ENCODE measurements around the gene SMIM35.
"Not testable (repeated sequence)": the region's sequence is repeated elsewhere in the genome, so short reads cannot be mapped to it uniquely, and the experiment has no call there.

The SMIM35 gene

DNA sequence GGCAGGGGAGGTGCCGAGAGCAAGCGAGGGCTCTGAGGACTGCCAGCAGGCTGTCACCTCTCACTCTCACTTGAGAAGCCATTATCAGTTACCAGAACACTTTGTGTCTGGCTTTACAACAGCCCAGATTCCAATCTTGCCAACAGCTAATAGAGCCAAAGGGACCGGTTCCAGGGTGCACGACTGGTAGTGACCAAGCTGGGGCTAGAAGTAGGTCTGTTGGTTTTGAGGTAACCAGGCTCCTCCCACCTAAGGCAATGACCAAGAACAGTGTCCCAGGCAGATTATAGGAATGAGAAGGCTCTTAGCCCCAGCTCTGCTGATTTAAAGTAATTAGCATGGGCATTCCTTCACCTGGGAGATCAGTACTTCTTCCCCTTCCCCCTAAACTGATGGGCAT, 107.8 kb downstream of the SMIM35 start:
- H3K36me3 ChIP-seq (ENCODE audit: insufficient read depth, low read length), result no peaks in the 10 kb centered on the region; the same call in 1 of the 2 replicates
- H3F3A ChIP-seq (ENCODE audit: insufficient read depth, low read length), result no peaks in the 10 kb centered on the region
- no peak overlapping the region for H3K27ac ChIP-seq (ENCODE audit: low read depth, low read length, poor library complexity, severe bottlenecking)
- no peaks in the 10 kb centered on the region for H4K20me1 ChIP-seq (ENCODE audit: insufficient read depth, low read length)
- TF ChIP-seq, protein P1, sequence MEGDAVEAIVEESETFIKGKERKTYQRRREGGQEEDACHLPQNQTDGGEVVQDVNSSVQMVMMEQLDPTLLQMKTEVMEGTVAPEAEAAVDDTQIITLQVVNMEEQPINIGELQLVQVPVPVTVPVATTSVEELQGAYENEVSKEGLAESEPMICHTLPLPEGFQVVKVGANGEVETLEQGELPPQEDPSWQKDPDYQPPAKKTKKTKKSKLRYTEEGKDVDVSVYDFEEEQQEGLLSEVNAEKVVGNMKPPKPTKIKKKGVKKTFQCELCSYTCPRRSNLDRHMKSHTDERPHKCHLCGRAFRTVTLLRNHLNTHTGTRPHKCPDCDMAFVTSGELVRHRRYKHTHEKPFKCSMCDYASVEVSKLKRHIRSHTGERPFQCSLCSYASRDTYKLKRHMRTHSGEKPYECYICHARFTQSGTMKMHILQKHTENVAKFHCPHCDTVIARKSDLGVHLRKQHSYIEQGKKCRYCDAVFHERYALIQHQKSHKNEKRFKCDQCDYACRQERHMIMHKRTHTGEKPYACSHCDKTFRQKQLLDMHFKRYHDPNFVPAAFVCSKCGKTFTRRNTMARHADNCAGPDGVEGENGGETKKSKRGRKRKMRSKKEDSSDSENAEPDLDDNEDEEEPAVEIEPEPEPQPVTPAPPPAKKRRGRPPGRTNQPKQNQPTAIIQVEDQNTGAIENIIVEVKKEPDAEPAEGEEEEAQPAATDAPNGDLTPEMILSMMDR (IDR thresholded peaks at IDR 0.05; ENCODE audit: low read length), result no peak
- no peak for TF ChIP-seq EZH2 (IDR thresholded peaks at IDR 0.05; ENCODE audit: borderline replicate concordance, low read length)
- H3K79me2 ChIP-seq (ENCODE audit: insufficient read depth, low read length), result no peaks in the 10 kb centered on the region
- no peak overlapping the region for H3K9ac ChIP-seq (ENCODE audit: low read length)
- no peak overlapping the region for H3K4me3 ChIP-seq (ENCODE audit: low read depth, low read length, poor library complexity, severe bottlenecking)
- no peaks in the 10 kb centered on the region for H3K27me3 ChIP-seq (ENCODE audit: insufficient read depth, low read length)
- H3K9me3 ChIP-seq (ENCODE audit: low read length), result no peaks in the 10 kb centered on the region
- no peak overlapping the region for H2AFZ ChIP-seq (ENCODE audit: low read length)
- no peak overlapping the region for H3K4me2 ChIP-seq (ENCODE audit: low read length)
- H3K4me1 ChIP-seq (ENCODE audit: insufficient read depth, low read length, severe bottlenecking), result no peaks in the 10 kb centered on the region
- no peaks in the 10 kb centered on the region for H3K9me2 ChIP-seq (ENCODE audit: low read depth, low read length)

DNA sequence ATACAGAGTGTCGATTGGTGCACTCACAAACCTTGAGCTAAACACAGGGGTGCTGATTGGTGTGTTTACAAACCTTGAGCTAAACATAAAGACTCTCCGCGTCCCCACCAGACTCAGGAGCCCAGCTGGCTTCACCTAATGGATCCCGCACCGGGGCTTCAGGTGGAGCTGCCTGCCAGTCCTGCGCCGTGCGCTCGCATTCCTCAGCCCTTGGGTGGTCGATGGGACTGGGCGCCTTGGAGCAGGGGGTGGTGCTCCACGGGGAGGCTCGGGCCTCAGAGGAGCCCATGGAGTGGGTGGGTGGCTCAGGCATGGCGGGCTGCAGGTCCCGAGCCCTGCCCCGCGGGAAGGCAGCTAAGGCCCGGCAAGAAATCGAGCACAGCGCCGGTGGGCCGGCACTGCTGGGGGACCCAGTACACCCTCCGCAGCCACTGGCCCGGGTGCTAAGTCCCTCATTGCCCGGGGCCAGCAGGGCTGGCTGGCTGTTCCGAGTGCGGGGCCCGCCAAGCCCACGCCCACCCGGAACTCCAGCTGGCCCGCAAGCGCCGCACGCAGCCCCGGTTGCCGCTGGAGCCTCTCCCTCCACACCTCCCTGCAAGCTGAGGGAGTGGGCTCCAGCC, 108.4 kb downstream of the SMIM35 start:
- H3K79me2 ChIP-seq (ENCODE audit: insufficient read depth, low read length); H3K9ac ChIP-seq (ENCODE audit: low read length); H3K4me2 ChIP-seq (ENCODE audit: low read length); H3K9me3 ChIP-seq (ENCODE audit: low read length); H3K4me3 ChIP-seq (ENCODE audit: low read depth, low read length, poor library complexity, severe bottlenecking); H3K27ac ChIP-seq (ENCODE audit: low read depth, low read length, poor library complexity, severe bottlenecking); H3K9me2 ChIP-seq (ENCODE audit: low read depth, low read length); H3F3A ChIP-seq (ENCODE audit: insufficient read depth, low read length); H3K4me1 ChIP-seq (ENCODE audit: insufficient read depth, low read length, severe bottlenecking); H3K36me3 ChIP-seq (ENCODE audit: insufficient read depth, low read length); H3K27me3 ChIP-seq (ENCODE audit: insufficient read depth, low read length); H2AFZ ChIP-seq (ENCODE audit: low read length); H4K20me1 ChIP-seq (ENCODE audit: insufficient read depth, low read length): not testable (repeated sequence)

DNA sequence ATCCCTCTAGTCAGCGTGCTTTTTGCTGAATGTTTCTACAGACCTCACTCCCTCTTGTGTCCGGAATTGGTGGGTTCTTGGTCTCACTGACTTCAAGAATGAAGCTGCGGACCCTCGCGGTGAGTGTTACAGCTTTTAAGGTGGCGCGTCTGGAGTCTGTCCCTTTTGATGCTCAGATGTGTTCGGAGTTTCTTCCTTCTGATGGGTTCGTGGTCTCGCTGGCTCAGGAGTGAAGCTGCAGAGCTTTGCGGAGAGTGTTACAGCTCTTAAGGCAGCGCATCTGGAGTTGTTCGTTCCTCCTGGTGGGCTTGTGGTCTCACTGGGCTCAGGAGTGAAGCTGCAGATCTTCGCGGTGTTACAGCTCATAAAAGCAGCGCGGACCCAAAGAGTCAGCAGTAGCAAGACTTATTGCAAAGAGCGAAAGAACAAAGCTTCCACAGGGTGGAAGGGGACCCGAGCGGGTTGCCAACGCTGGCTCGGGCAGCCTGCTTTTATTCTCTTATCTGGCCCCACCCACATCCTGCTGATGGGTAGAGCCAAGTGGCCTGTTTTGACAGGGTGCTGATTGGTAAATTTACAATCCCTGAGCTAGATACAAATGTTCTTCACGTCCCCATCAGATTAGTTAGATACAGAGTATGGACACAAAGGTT, 109.0 kb downstream of the SMIM35 start:
- H3F3A ChIP-seq (ENCODE audit: insufficient read depth, low read length); H3K4me2 ChIP-seq (ENCODE audit: low read length); H3K36me3 ChIP-seq (ENCODE audit: insufficient read depth, low read length); H3K9me2 ChIP-seq (ENCODE audit: low read depth, low read length); H3K4me1 ChIP-seq (ENCODE audit: insufficient read depth, low read length, severe bottlenecking); H3K4me3 ChIP-seq (ENCODE audit: low read depth, low read length, poor library complexity, severe bottlenecking); H3K9ac ChIP-seq (ENCODE audit: low read length); H3K79me2 ChIP-seq (ENCODE audit: insufficient read depth, low read length); H3K27ac ChIP-seq (ENCODE audit: low read depth, low read length, poor library complexity, severe bottlenecking); H2AFZ ChIP-seq (ENCODE audit: low read length); H3K27me3 ChIP-seq (ENCODE audit: insufficient read depth, low read length); H4K20me1 ChIP-seq (ENCODE audit: insufficient read depth, low read length); H3K9me3 ChIP-seq (ENCODE audit: low read length): not testable (repeated sequence)

DNA sequence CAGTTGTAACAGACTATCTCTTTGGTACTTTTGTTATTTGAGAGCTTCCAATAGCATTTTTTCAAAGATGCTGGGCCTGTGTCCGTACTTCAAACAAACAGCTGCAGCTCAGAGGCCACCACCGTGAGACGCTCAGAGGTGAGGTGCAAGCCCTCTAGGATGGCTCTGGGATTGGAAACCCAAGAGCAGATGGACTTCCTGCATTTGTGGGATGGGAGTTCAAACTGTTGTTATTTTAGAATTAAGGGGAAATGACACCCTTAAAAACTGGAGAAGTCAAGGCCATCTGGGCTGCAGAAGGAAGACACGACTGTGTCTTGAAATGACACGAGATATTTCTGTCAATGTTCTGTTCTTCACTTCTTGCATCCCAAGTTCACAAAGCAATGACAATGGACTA, 109.7 kb downstream of the SMIM35 start:
- no peak overlapping the region for H3K4me2 ChIP-seq (ENCODE audit: low read length)
- no peaks in the 10 kb centered on the region for H3K9me3 ChIP-seq (ENCODE audit: low read length)
- no peak overlapping the region for H3K9ac ChIP-seq (ENCODE audit: low read length)
- H3K4me1 ChIP-seq (ENCODE audit: insufficient read depth, low read length, severe bottlenecking), result no peaks in the 10 kb centered on the region
- TF ChIP-seq EZH2 (IDR thresholded peaks at IDR 0.05; ENCODE audit: borderline replicate concordance, low read length), result no peak
- TF ChIP-seq, protein P1 (IDR thresholded peaks at IDR 0.05; ENCODE audit: low read length), result no peak
- no peak overlapping the region for H2AFZ ChIP-seq (ENCODE audit: low read length)
- H3K27ac ChIP-seq (ENCODE audit: low read depth, low read length, poor library complexity, severe bottlenecking), result no peak overlapping the region
- no peak overlapping the region for H3K4me3 ChIP-seq (ENCODE audit: low read depth, low read length, poor library complexity, severe bottlenecking)
- no peaks in the 10 kb centered on the region for H3K79me2 ChIP-seq (ENCODE audit: insufficient read depth, low read length)
- no peaks in the 10 kb centered on the region for H4K20me1 ChIP-seq (ENCODE audit: insufficient read depth, low read length)
- no peaks in the 10 kb centered on the region for H3K9me2 ChIP-seq (ENCODE audit: low read depth, low read length)
- H3F3A ChIP-seq (ENCODE audit: insufficient read depth, low read length), result no peaks in the 10 kb centered on the region
- H3K36me3 ChIP-seq (ENCODE audit: insufficient read depth, low read length), result no peaks in the 10 kb centered on the region
- H3K27me3 ChIP-seq (ENCODE audit: insufficient read depth, low read length), result no peaks in the 10 kb centered on the region
